HCT116 (cell line): ENCODE data around the gene TNKS1BP1.

Experiments used
- CTCF ChIP-seq, 3 experiments: fragments of 200-600 bp in 1 of 3; sonication (generic) in 1 of 3; IDR thresholded peaks in 2 of 3; conservative IDR thresholded peaks in 1 of 3; 2 replicates each; pipeline ENCODE4 v1.5.1; 2012 to 2017; ENCODE audit warnings: low read depth in 2 of 3, low read length in 2 of 3, antibody characterized with exemption in 1 of 3, borderline replicate concordance in 1 of 3, control low read depth in 1 of 3, mild to moderate bottlenecking in 1 of 3, mixed read lengths in 1 of 3, mixed run types in 1 of 3, moderate library complexity in 1 of 3; ENCODE audit not compliant: insufficient read depth in 1 of 3
- MAX ChIP-seq: IDR thresholded peaks from 2 replicates; pipeline ENCODE4 v1.6.1; 2012
- POLR2A ChIP-seq: IDR thresholded peaks from 2 replicates; pipeline ENCODE4 v1.7.0; 2011; ENCODE audit warnings: borderline replicate concordance; ENCODE audit not compliant: insufficient read depth, insufficient read length; ENCODE audit errors: extremely low read depth
- SIN3A ChIP-seq: IDR thresholded peaks from 2 replicates; pipeline ENCODE4 v1.6.1; 2012; ENCODE audit warnings: low read depth
- ZFX ChIP-seq: fragments of 450-650 bp; IDR thresholded peaks from 2 replicates; pipeline ENCODE4 v1.6.1; 2017

GRCh38 chr11:57313788-57314135 lies 11.0 kb downstream of the TNKS1BP1 start:
- TF ChIP-seq POLR2A, result no peak
- no peak for TF ChIP-seq CTCF (IDR thresholded peaks at IDR 0.05 in 2 of 3, conservative IDR thresholded peaks at IDR 0.05 in 1 of 3; ENCODE audit: borderline replicate concordance in 1 of 3, insufficient read depth in 1 of 3, low read depth in 2 of 3, low read length in 2 of 3)
- no peak for TF ChIP-seq MAX
- TF ChIP-seq SIN3A, result no peak
- no peak for TF ChIP-seq ZFX
